Measurements from ENCODE around the gene SLC22A3.
"Not testable (repeated sequence)": the region's sequence is repeated elsewhere in the genome, so short reads cannot be mapped to it uniquely, and the experiment has no call there.

The SLC22A3 gene

DNA sequence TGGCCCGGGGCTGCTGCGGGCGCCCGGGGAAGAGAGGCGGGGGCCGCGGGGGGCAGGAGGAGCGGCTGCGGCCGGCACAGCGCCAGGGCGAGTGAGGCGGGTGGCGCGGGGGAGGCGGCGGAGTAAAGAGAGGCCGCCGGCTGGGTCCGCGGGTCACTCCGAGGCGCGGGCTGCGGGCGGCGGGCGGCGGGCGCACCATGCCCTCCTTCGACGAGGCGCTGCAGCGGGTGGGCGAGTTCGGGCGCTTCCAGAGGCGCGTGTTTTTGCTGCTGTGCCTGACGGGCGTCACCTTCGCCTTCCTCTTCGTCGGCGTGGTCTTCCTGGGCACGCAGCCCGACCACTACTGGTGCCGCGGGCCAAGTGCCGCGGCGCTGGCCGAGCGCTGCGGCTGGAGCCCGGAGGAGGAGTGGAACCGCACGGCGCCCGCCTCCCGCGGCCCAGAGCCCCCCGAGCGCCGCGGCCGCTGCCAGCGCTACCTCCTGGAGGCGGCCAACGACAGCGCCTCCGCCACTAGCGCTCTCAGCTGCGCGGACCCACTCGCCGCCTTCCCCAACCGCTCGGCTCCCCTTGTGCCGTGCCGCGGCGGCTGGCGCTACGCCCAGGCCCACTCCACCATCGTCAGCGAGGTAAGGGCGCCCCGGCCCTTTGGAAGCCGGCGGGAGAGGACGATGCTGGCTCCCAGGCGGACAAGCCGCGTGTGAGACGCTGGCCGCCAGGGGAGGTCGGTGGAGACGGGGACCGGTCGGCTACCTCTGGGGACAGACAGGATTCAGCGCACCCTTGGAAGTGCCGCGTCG, at the start of gene SLC22A3:
TSS of gene SLC22A3 (plus strand) at position 156 of the 797 bp plus-strand sequence. CDS start at position 198, 42 bp downstream.
- DNase-seq (ENCODE audit: low spot score): no peak

- no peak for DNase-seq (ENCODE audit: low spot score)
Measured at GRCh38 chr6:160299559-160299958, 48.6 kb upstream of the SLC22A3 start.

DNA sequence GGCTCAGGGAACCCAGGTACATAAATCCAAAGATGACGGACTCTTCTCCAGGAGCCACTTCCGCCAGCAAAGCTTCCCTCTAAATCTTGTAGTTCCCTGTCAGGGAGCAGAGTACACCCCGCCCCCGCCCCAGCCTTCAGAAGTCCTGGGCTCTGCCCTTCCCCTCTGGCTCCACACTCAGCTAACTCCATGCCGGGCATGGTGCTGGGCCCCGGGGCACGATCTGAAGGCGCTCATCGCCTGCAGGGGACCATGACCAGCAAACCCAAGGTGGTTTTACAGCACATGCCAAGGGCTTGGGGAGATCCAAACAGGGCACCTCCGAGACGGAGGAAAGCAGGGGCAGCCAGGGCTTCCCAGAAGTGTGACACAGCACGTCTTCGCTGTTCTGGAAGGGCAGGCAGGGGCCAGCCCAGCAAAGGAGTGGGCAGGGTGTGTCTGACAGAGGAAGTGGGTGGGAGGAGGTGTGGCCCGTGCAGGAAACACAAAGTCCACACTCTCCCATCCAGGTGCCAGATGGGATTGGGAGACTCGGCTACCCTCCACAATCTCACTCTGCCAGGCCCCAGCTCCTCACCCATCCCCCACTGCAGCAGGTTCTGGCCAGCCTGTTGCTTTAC, 48.0 kb upstream of the SLC22A3 start:
- DNase-seq (ENCODE audit: low spot score): no peak

DNA sequence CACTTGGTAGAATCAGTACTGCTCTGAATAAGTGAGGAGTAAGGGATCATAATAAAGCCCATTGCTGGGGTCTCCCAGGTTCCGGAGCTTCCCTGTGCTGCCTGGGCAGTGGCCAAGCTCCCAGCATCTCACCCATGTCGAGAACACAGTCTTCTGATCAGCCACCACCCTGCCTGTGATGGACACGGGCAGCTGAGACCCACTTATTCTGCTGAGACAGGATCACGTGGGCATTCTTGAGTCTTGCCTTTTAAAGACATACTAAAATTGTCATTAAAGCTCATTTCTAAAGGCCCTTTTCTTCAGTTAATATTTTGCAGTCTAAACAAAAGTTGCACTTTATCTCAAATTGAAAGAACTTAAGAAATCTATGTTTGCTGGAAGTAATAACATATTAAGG, 46.8 kb upstream of the SLC22A3 start:
- DNase-seq (ENCODE audit: low spot score): no peak

DNA sequence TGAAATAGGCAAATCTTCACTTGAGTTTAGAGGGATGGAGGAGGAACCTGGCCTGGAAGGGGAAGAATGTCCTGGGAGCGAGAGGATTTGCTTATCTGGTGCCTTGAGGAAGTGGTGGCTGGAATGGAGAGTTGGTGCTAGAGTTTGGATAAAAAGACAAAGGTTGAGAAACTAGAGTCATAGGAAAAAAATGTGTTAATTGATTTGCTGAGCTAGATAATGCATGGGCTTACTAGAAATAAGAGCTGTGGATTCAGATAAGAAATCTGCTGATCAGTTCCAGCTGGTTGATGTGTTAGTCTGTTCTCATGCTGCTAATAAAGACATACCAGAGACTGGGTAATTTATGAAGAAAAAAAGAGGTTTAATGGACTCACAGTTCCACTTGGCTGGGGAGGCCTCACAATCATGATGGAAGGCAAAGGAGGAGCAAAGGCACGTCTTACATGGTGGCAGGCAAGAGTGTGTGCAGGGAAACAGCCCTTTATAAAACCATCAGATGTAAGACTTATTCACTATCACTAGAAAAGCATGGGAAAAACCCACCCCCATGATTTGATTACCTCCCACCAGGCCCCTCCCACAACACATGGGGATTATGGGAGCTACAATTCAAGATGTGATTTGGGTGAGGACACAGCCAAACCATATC, 45.6 kb upstream of the SLC22A3 start:
- DNase-seq (ENCODE audit: low spot score): not testable (repeated sequence)

GRCh38 chr6:160303806-160304205, 44.4 kb upstream of the SLC22A3 start:
- DNase-seq (ENCODE audit: low spot score): no peak

- DNase-seq (ENCODE audit: low spot score): no peak
Measured at GRCh38 chr6:160305926-160306713, 42.1 kb upstream of the SLC22A3 start.

DNA sequence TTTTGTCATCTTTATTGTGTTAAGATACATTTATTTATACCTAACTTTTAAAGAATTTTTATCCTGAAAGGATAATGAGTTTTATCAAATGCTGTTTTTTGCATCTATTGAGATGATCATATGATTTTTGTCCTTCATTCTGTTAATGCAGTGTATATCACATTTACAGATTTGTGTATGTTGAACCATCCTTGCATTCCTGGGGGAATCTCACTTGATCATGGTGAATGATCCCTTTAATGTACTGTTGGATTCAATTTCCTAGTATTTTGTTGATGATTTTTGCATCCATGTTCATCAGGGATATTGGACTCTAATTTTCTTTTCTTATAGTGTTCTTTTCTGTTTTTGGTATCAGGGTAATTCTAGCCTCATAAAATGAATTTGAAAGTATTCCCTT, 38.5 kb upstream of the SLC22A3 start:
- no peak for DNase-seq (ENCODE audit: low spot score)

DNA sequence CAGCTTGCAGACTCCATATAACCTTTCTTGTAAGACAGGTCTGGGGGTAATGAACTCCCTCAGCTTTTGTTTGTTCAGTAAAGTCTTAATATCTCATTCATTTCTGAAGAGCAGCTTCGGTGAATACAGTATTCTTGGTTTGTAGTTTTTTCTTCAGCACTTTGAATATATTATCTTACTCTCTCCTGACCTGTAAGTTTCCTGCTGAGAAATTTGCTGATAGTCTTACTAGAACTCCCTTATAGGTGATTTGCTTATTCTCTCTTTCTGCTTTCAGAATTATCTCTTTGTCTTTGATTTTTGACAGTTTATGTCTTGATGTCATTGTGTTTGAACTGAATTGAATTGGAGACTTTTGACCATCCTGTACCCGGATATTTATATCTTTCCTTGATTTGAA, 35.3 kb upstream of the SLC22A3 start:
- no peak for DNase-seq (ENCODE audit: low spot score)

DNA sequence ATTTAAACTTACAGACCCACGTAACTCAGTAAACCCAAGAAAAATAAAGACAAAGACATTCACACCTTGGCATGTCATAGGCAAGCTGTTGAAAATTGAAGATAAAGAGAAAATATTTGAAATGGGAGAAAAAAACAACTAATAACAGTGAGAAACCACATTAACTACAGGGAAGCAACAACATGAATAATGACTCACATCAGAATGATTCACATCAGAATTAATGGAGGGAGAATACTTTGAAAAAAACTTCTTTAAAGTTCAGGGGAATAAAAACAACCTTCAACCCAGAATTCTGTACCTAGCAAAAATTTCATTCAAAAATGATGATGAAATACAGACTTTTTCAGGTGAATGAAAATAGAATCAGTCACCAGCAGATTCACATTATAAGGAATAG, 32.9 kb upstream of the SLC22A3 start:
- no peak for DNase-seq (ENCODE audit: low spot score)

- DNase-seq (ENCODE audit: low spot score): no peak
Measured at GRCh38 chr6:160316261-160316660, 31.9 kb upstream of the SLC22A3 start.

DNA sequence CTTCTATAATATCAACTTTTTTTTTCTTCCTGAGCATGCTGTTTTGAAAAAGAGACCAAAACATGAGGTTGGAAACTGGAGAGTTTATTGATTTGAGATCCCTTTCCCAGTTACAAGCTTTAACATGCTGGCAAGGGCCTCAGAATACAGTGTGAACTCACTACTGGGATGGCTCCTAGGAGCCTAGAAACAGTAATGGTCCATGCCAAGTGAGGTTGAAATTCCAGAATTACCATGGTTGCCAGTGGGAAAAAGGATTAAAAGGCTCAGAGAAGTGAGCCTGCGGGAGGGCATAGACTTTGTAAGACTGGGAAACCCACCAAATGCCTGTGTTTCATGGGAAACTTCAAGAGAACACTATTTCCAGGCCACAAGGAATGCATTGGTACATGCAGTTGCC, 28.9 kb upstream of the SLC22A3 start:
- DNase-seq (ENCODE audit: low spot score): no peak

GRCh38 chr6:160321729-160322505, 26.3 kb upstream of the SLC22A3 start:
- no peak for DNase-seq (ENCODE audit: low spot score)

DNA sequence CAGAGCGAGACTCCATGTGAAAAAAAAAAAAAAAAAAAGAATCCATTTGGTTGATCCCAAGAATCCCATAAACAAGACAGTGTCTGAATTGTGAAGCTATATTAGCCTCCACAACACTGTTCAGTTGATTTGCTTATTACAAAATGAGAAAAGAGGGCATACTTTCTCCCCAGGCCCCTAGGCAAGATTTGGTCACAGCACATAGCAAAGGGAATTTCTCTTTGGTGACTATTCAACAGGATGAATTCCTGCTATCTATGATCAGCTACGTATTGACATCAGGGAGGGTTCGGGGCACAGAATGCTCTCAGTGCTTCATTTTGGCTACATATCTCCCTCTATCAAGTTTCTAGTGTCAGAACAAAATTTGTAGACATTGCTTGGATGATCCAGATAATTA, 20.2 kb upstream of the SLC22A3 start:
- DNase-seq (ENCODE audit: low spot score): no peak

DNA sequence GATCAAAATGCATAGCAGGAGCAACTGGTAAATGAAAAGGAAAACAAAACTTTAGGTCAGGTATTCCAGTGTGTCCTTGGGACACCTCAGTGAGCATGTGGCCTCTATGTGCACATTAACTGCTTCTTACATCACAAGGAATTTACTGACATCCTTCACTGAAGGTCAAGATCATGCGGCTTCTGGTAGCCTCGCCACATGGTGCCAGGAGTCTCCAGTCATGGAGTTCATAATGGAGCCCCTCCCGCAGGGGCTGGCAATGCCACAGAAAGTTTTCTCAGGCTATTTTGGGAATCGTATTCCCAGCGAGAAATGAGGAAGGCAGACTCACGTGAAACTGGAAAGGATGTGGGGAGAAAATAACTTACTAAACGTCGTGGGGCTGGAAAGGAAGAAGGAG, 19.7 kb upstream of the SLC22A3 start:
- no peak for DNase-seq (ENCODE audit: low spot score)

GRCh38 chr6:160329188-160329587, 19.0 kb upstream of the SLC22A3 start:
- DNase-seq (ENCODE audit: low spot score): no peak

DNA sequence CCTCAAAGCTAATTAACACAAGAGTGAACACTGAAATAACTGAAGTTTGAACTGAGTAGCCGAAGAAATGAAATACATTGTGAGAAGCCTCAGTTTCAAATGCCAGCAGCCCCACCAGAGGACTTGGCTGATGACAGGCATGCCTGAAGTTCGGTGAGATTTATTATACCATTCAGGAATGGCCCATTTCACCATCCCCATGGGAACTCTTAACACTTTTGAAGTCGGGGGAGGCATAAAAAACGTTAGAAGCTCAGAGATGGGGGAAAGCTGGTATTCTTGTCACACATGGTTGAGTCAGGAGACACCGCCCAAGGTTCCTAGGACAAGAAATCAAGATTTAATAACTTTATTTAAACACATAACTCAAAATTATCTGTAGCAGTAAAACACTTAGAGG, 17.6 kb upstream of the SLC22A3 start:
- no peak for DNase-seq (ENCODE audit: low spot score)

GRCh38 chr6:160331204-160331603, 17.0 kb upstream of the SLC22A3 start:
- DNase-seq (ENCODE audit: low spot score): no peak

- DNase-seq (ENCODE audit: low spot score): no peak
Measured at GRCh38 chr6:160331753-160332152, 16.4 kb upstream of the SLC22A3 start.

DNA sequence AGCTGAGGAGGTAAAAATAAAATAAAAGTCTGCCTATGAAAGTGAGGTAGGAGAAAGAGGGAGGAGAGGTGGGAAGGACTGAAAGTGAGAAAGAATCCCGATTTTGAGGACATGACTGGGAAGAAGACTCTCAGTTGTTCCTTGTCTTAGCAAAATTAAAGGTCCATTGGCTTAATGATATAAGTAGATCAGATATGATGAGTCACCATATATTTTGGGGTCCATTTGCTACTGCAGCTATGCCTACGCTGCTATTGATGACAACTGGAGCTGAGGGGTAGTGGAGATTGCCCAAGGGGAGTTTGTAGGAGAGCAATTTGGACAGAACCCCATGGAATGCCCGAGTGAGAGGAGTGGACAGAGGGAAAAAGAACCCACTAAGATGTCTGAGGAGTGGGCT, 15.1 kb upstream of the SLC22A3 start:
- DNase-seq (ENCODE audit: low spot score): no peak

DNA sequence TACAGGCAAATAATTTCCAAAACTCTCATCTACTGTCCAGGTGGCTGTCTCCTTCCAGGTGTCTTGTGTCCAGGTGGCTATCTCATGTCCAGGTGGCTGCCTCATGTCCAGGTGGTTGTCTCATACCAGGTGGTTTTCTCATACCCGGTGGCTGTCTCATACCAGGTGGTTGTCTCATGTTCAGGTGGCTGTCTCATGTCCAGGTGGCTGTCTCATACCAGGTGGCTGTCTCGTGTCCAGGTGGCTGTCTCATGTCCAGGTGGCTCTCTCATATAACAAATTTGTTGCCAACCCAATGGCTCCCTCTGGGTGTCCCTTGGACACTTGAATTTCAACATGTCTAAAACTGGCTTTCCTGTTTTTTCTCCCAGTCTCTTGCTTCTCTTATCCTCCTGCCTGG, 14.3 kb upstream of the SLC22A3 start:
- no peak for DNase-seq (ENCODE audit: low spot score)

- no peak for DNase-seq (ENCODE audit: low spot score)
Measured at GRCh38 chr6:160336200-160336599, 12.0 kb upstream of the SLC22A3 start.
